Peyer's patch (tissue), 4 donors: ENCODE measurements around the gene MYOF. TPM values are rescaled to one million over a fixed set of nuclear protein-coding genes. Genes with fewer than 3 reads are reported as not detected.
A peak's percentile ranks its signal among the peaks of the same experiment; 100 is the strongest.

Source experiments
- DNase-seq, 3 donors: peaks; one replicate each; pipeline ENCODE4 v3.0.0-alpha.2; 2017 to 2019
- H3K27ac ChIP-seq, 4 donors: fragments of 200-600 bp; sonication (generic); one replicate each; pipeline ENCODE4 v1.5.1; 2016 to 2019
- H3K27me3 ChIP-seq, 2 donors: fragments of 200-600 bp; sonication (generic); one replicate each; pipeline ENCODE4 v1.5.1; 2019
- H3K36me3 ChIP-seq, 3 donors: fragments of 200-600 bp; sonication (generic); one replicate each; pipeline ENCODE4 v1.5.1; 2016 to 2019
- H3K4me1 ChIP-seq, 4 donors: fragments of 200-600 bp; sonication (generic); one replicate each; pipeline ENCODE4 v1.5.1; 2016 to 2019
- H3K4me3 ChIP-seq, 4 donors: fragments of 200-600 bp; sonication (generic); 1 replicate in 3 of 4; 2 replicates in 1 of 4; pipeline ENCODE4 v1.5.1; 2016 to 2019; ENCODE audit warnings: mild to moderate bottlenecking in 1 of 4
- H3K9me3 ChIP-seq, 4 donors: fragments of 200-600 bp; sonication (generic); one replicate each; pipeline ENCODE4 v1.5.1; 2016 to 2019; ENCODE audit warnings: mild to moderate bottlenecking in 1 of 4
- CTCF ChIP-seq, 6 experiments: fragments of 450-650 bp in 4 of 6; fragments of 200-600 bp in 2 of 6; sonication (generic) in 1 of 6; IDR thresholded peaks; one replicate each; pipeline ENCODE4 v1.5.1; 2017 to 2019; ENCODE audit warnings: antibody characterized with exemption in 6 of 6, mild to moderate bottlenecking in 3 of 6, moderate library complexity in 1 of 6
- POLR2A ChIP-seq, 2 donors: fragments of 450-650 bp; IDR thresholded peaks; one replicate each; pipeline ENCODE4 v1.5.1; 2017; ENCODE audit warnings: antibody characterized with exemption in 2 of 2, mild to moderate bottlenecking in 2 of 2, moderate library complexity in 2 of 2
- total RNA-seq, 4 donors: library from RNA; depleted of rRNA; stranded (reverse); fragments of >200 nt; gene quantifications; one replicate each; pipeline ENCODE4 v1.1.0, GENCODE V29; 2016

The MYOF gene
- total RNA-seq, 4 donors from 2014 or later = 15.1 to 52.8 (median 24.4) TPM

- H3K36me3 ChIP-seq = peaks cover 0 to 6% (median 0%) of the 10 kb centered on the region in 3 donors
- H3K27ac ChIP-seq = peak overlapping the region in 1 of 4 donors; percentile 27
- no peak for DNase-seq
- no peak overlapping the region for H3K4me3 ChIP-seq
- no peaks in the 10 kb centered on the region for H3K4me1 ChIP-seq
- TF ChIP-seq POLR2A (IDR thresholded peaks at IDR 0.05) (no peak), CTCF (IDR thresholded peaks at IDR 0.05) (no peak)
- no peaks in the 10 kb centered on the region for H3K27me3 ChIP-seq
- H3K9me3 ChIP-seq = no peaks in the 10 kb centered on the region
These were observed 85.1 kb downstream of the MYOF start for GRCh38 chr10:93397020-93397419.

- Histone ChIP-seq H3K9me3 (no peaks in the 10 kb centered on the region), H3K4me3 (no peak overlapping the region), H3K27ac (no peak overlapping the region), H3K36me3 (peaks cover 0 to 6% (median 0%) of the 10 kb centered on the region in 3 donors), H3K4me1 (no peaks in the 10 kb centered on the region), H3K27me3 (no peaks in the 10 kb centered on the region)
- no peak for DNase-seq
- TF ChIP-seq CTCF (IDR thresholded peaks at IDR 0.05) (no peak), POLR2A (IDR thresholded peaks at IDR 0.05) (no peak)
These were observed 88.9 kb downstream of the MYOF start for GRCh38 chr10:93393211-93393610.

GRCh38 chr10:93392121-93392520 lies 90.0 kb downstream of the MYOF start:
- Histone ChIP-seq H3K36me3 (peaks cover 0 to 6% (median 0%) of the 10 kb centered on the region in 3 donors), H3K4me1 (no peaks in the 10 kb centered on the region), H3K9me3 (no peaks in the 10 kb centered on the region), H3K27ac (no peak overlapping the region), H3K27me3 (no peaks in the 10 kb centered on the region), H3K4me3 (no peak overlapping the region)
- no peak for TF ChIP-seq CTCF (IDR thresholded peaks at IDR 0.05)
- DNase-seq = no peak

- H3K9me3 ChIP-seq = no peaks in the 10 kb centered on the region
- no peaks in the 10 kb centered on the region for H3K4me1 ChIP-seq
- TF ChIP-seq POLR2A (IDR thresholded peaks at IDR 0.05) (no peak), CTCF (IDR thresholded peaks at IDR 0.05) (no peak)
- peaks cover 0 to 6% (median 0%) of the 10 kb centered on the region in 3 donors for H3K36me3 ChIP-seq
- no peak overlapping the region for H3K4me3 ChIP-seq
- H3K27me3 ChIP-seq = no peaks in the 10 kb centered on the region
- no peak for DNase-seq
- no peak overlapping the region for H3K27ac ChIP-seq
These were observed 91.6 kb downstream of the MYOF start for GRCh38 chr10:93390306-93391090.

- Histone ChIP-seq H3K27ac (peak overlapping the region; percentile 40 to 57 (median 44)), H3K4me3 (peak overlapping the region in 1 of 4 donors; percentile 2), H3K36me3 (peaks cover 0 to 11% (median 0%) of the 10 kb centered on the region in 3 donors), H3K4me1 (no peaks in the 10 kb centered on the region), H3K27me3 (no peaks in the 10 kb centered on the region), H3K9me3 (no peaks in the 10 kb centered on the region)
- DNase-seq = no peak
- TF ChIP-seq POLR2A (IDR thresholded peaks at IDR 0.05) (no peak), CTCF (IDR thresholded peaks at IDR 0.05) (peak in 1 of 6 experiments; percentile 14)
These were observed 95.3 kb downstream of the MYOF start for GRCh38 chr10:93386631-93387369.
